Measurements from ENCODE around the gene OBP2A.

The OBP2A gene

GRCh38 chr9:135579889-135580660, 34.1 kb downstream of the OBP2A start:
- Histone ChIP-seq H3K79me2 (ENCODE audit: control insufficient read depth, insufficient read depth, low read length) (no peaks in the 10 kb centered on the region), H2AK5ac (ENCODE audit: low read length) (no peak overlapping the region), H2BK5ac (ENCODE audit: low read length) (no peak overlapping the region), H3K4me3 (ENCODE audit: low read length) (no peak overlapping the region), H3K79me1 (ENCODE audit: low read length) (no peaks in the 10 kb centered on the region), H3K27ac (ENCODE audit: low read depth, low read length) (no peak overlapping the region), H3K18ac (ENCODE audit: low read length) (no peak overlapping the region), H4K5ac (ENCODE audit: low read length) (no peak overlapping the region), H3K9ac (ENCODE audit: low read length) (no peak overlapping the region), H3K56ac (ENCODE audit: low read length) (no peak overlapping the region), H4K8ac (ENCODE audit: low read depth, low read length) (no peak overlapping the region), H3K4me1 (ENCODE audit: control insufficient read depth, low read depth, low read length) (no peaks in the 10 kb centered on the region), H2BK15ac (replicated peaks; ENCODE audit: low read depth) (no peak overlapping the region), H3K36me3 (ENCODE audit: control insufficient read depth, insufficient read depth, low read length) (no peaks in the 10 kb centered on the region), H3K23ac (ENCODE audit: low read length) (no peak overlapping the region), H3K4me2 (ENCODE audit: low read length) (no peak overlapping the region), H2BK120ac (ENCODE audit: low read depth, low read length) (no peak overlapping the region), H3K27me3 (ENCODE audit: insufficient read depth, low read length, poor library complexity) (no peaks in the 10 kb centered on the region), H3K4ac (ENCODE audit: low read depth, low read length) (no peak overlapping the region)
- no peak for DNase-seq
- no CpG with 5 or more reads among the region's 10 CpGs for WGBS (ENCODE audit: extremely low coverage, insufficient coverage, low lambda C conversion rate)

GRCh38 chr9:135580664-135581380, 34.9 kb downstream of the OBP2A start:
- Histone ChIP-seq H3K23ac (ENCODE audit: low read length) (no peak overlapping the region), H3K56ac (ENCODE audit: low read length) (no peak overlapping the region), H2BK15ac (replicated peaks; ENCODE audit: low read depth) (no peak overlapping the region), H3K27ac (ENCODE audit: low read depth, low read length) (no peak overlapping the region), H3K4ac (ENCODE audit: low read depth, low read length) (no peak overlapping the region), H3K4me3 (ENCODE audit: low read length) (no peak overlapping the region), H4K5ac (ENCODE audit: low read length) (no peak overlapping the region), H3K27me3 (ENCODE audit: insufficient read depth, low read length, poor library complexity) (no peaks in the 10 kb centered on the region), H4K8ac (ENCODE audit: low read depth, low read length) (no peak overlapping the region), H3K4me1 (ENCODE audit: control insufficient read depth, low read depth, low read length) (no peaks in the 10 kb centered on the region), H3K79me2 (ENCODE audit: control insufficient read depth, insufficient read depth, low read length) (no peaks in the 10 kb centered on the region), H3K18ac (ENCODE audit: low read length) (no peak overlapping the region), H2BK5ac (ENCODE audit: low read length) (no peak overlapping the region), H3K79me1 (ENCODE audit: low read length) (no peaks in the 10 kb centered on the region), H2AK5ac (ENCODE audit: low read length) (no peak overlapping the region), H3K9ac (ENCODE audit: low read length) (no peak overlapping the region), H3K4me2 (ENCODE audit: low read length) (no peak overlapping the region), H2BK120ac (ENCODE audit: low read depth, low read length) (no peak overlapping the region), H3K36me3 (ENCODE audit: control insufficient read depth, insufficient read depth, low read length) (no peaks in the 10 kb centered on the region)
- WGBS (ENCODE audit: extremely low coverage, insufficient coverage, low lambda C conversion rate), result no CpG with 5 or more reads among the region's 11 CpGs
- no peak for DNase-seq

GRCh38 chr9:135581636-135582426, 35.9 kb downstream of the OBP2A start:
- no peak overlapping the region for H3K9ac ChIP-seq (ENCODE audit: low read length)
- no peak overlapping the region for H3K4me3 ChIP-seq (ENCODE audit: low read length)
- no peak overlapping the region for H3K18ac ChIP-seq (ENCODE audit: low read length)
- no peak overlapping the region for H2BK15ac ChIP-seq (replicated peaks; ENCODE audit: low read depth)
- H3K27me3 ChIP-seq (ENCODE audit: insufficient read depth, low read length, poor library complexity), result no peaks in the 10 kb centered on the region
- no peak overlapping the region for H2BK5ac ChIP-seq (ENCODE audit: low read length)
- no peak overlapping the region for H2AK5ac ChIP-seq (ENCODE audit: low read length)
- no peak overlapping the region for H3K56ac ChIP-seq (ENCODE audit: low read length)
- H4K5ac ChIP-seq (ENCODE audit: low read length), result no peak overlapping the region
- H3K4me2 ChIP-seq (ENCODE audit: low read length), result no peak overlapping the region
- no CpG with 5 or more reads among the region's 18 CpGs for WGBS (ENCODE audit: extremely low coverage, insufficient coverage, low lambda C conversion rate)
- no peak overlapping the region for H4K8ac ChIP-seq (ENCODE audit: low read depth, low read length)
- H3K23ac ChIP-seq (ENCODE audit: low read length), result no peak overlapping the region
- H3K36me3 ChIP-seq (ENCODE audit: control insufficient read depth, insufficient read depth, low read length), result no peaks in the 10 kb centered on the region
- no peak overlapping the region for H3K27ac ChIP-seq (ENCODE audit: low read depth, low read length)
- H3K79me2 ChIP-seq (ENCODE audit: control insufficient read depth, insufficient read depth, low read length), result no peaks in the 10 kb centered on the region
- no peaks in the 10 kb centered on the region for H3K79me1 ChIP-seq (ENCODE audit: low read length)
- H3K4ac ChIP-seq (ENCODE audit: low read depth, low read length), result no peak overlapping the region
- no peak overlapping the region for H2BK120ac ChIP-seq (ENCODE audit: low read depth, low read length)
- no peak for DNase-seq
- no peaks in the 10 kb centered on the region for H3K4me1 ChIP-seq (ENCODE audit: control insufficient read depth, low read depth, low read length)

GRCh38 chr9:135582541-135582940, 36.6 kb downstream of the OBP2A start:
- no peak for DNase-seq
- Histone ChIP-seq H3K4ac (ENCODE audit: low read depth, low read length) (no peak overlapping the region), H3K4me1 (ENCODE audit: control insufficient read depth, low read depth, low read length) (no peaks in the 10 kb centered on the region), H3K23ac (ENCODE audit: low read length) (no peak overlapping the region), H3K9ac (ENCODE audit: low read length) (no peak overlapping the region), H2AK5ac (ENCODE audit: low read length) (no peak overlapping the region), H3K27ac (ENCODE audit: low read depth, low read length) (no peak overlapping the region), H3K36me3 (ENCODE audit: control insufficient read depth, insufficient read depth, low read length) (no peaks in the 10 kb centered on the region), H2BK120ac (ENCODE audit: low read depth, low read length) (no peak overlapping the region), H3K56ac (ENCODE audit: low read length) (no peak overlapping the region), H3K79me1 (ENCODE audit: low read length) (no peaks in the 10 kb centered on the region), H2BK15ac (replicated peaks; ENCODE audit: low read depth) (no peak overlapping the region), H3K18ac (ENCODE audit: low read length) (no peak overlapping the region), H4K5ac (ENCODE audit: low read length) (no peak overlapping the region), H3K4me3 (ENCODE audit: low read length) (no peak overlapping the region), H4K8ac (ENCODE audit: low read depth, low read length) (no peak overlapping the region), H3K4me2 (ENCODE audit: low read length) (no peak overlapping the region), H3K79me2 (ENCODE audit: control insufficient read depth, insufficient read depth, low read length) (no peaks in the 10 kb centered on the region), H2BK5ac (ENCODE audit: low read length) (no peak overlapping the region), H3K27me3 (ENCODE audit: insufficient read depth, low read length, poor library complexity) (no peaks in the 10 kb centered on the region)
- WGBS (ENCODE audit: extremely low coverage, insufficient coverage, low lambda C conversion rate), result no CpG with 5 or more reads among the region's 14 CpGs

GRCh38 chr9:135582966-135583687, 37.2 kb downstream of the OBP2A start:
- no peaks in the 10 kb centered on the region for H3K4me1 ChIP-seq (ENCODE audit: control insufficient read depth, low read depth, low read length)
- DNase-seq, result no peak
- H3K56ac ChIP-seq (ENCODE audit: low read length), result no peak overlapping the region
- no peak overlapping the region for H3K18ac ChIP-seq (ENCODE audit: low read length)
- no peak overlapping the region for H3K4me3 ChIP-seq (ENCODE audit: low read length)
- no peak overlapping the region for H3K4me2 ChIP-seq (ENCODE audit: low read length)
- H2BK5ac ChIP-seq (ENCODE audit: low read length), result no peak overlapping the region
- H2BK15ac ChIP-seq (replicated peaks; ENCODE audit: low read depth), result no peak overlapping the region
- no CpG with 5 or more reads among the region's 19 CpGs for WGBS (ENCODE audit: extremely low coverage, insufficient coverage, low lambda C conversion rate)
- no peaks in the 10 kb centered on the region for H3K27me3 ChIP-seq (ENCODE audit: insufficient read depth, low read length, poor library complexity)
- H3K23ac ChIP-seq (ENCODE audit: low read length), result no peak overlapping the region
- H3K36me3 ChIP-seq (ENCODE audit: control insufficient read depth, insufficient read depth, low read length), result no peaks in the 10 kb centered on the region
- H3K4ac ChIP-seq (ENCODE audit: low read depth, low read length), result no peak overlapping the region
- no peak overlapping the region for H4K5ac ChIP-seq (ENCODE audit: low read length)
- H2BK120ac ChIP-seq (ENCODE audit: low read depth, low read length), result no peak overlapping the region
- H3K27ac ChIP-seq (ENCODE audit: low read depth, low read length), result no peak overlapping the region
- H3K79me1 ChIP-seq (ENCODE audit: low read length), result no peaks in the 10 kb centered on the region
- no peaks in the 10 kb centered on the region for H3K79me2 ChIP-seq (ENCODE audit: control insufficient read depth, insufficient read depth, low read length)
- H2AK5ac ChIP-seq (ENCODE audit: low read length), result no peak overlapping the region
- H4K8ac ChIP-seq (ENCODE audit: low read depth, low read length), result no peak overlapping the region
- no peak overlapping the region for H3K9ac ChIP-seq (ENCODE audit: low read length)
